Activated CD8-positive, alpha-beta memory T cell treated with anti-CD3 and anti-CD28 coated beads, Interleukin-2, amount 50 U/mL, for 1 hour (primary cell): ENCODE results near the gene ABCA3.

ENCODE experiments used
- DNase-seq: peaks from one replicate; pipeline ENCODE4 v3.0.0-alpha.2; 2020; ENCODE audit errors: extremely low read depth

ABCA3 gene

DNA sequence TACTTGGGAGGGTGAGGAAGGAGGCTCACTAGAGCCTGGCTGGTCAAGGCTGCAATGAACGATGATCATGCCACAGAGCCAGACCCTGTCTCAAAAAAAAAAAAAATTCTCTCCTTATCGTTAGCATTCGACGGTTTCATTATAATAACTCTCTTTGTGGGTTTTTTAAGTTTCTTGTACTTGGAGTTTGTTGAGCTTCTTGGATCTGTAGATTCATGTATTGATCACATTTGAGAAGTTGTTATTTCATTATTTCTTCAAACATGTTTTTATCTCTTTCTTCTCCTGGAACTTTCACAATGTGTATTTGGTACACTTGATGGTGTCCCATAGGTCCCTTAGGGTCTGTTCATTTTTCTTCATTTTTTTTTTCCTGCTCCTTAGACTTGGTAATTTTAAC is 16.8 kb upstream of the ABCA3 start:
- DNase-seq, result no peak

DNA sequence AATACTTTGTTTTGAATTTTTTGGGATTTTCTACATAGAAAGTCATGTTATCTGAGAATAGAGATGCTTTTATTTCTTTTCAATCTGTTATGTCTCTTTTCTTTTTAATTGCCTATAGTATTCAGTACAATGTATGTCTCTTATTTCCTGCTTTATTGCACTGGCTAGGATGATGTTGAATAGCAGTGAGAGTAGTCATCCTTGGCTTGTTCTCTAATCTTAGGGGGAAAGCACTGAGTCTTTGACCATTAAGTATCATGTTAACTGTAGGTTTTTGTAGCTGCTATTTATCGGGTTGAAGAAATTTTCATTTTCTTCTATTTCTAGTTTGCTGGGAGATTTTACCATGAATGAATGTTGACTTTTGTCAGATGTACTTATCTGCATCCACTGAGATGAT is 10.0 kb upstream of the ABCA3 start:
- DNase-seq, result no peak

DNA sequence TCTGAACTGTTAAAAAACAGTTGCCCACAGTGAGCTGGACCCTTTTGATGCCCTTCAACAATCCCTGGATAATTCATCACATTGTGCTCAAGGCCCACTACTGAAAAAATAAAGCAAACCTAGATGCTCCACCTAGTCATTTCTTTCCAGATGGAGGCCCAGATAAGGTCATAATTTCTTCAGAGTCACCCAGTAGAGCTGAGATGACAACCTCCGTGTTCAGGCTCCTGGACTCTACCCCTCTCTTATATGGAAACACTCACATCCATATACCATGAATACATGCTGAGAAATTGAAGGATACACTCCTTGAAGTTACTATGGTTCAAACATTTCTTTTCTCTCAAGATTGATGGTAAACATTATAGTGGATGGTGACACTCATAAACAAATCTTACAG is 2.7 kb upstream of the ABCA3 start:
- no peak for DNase-seq

DNA sequence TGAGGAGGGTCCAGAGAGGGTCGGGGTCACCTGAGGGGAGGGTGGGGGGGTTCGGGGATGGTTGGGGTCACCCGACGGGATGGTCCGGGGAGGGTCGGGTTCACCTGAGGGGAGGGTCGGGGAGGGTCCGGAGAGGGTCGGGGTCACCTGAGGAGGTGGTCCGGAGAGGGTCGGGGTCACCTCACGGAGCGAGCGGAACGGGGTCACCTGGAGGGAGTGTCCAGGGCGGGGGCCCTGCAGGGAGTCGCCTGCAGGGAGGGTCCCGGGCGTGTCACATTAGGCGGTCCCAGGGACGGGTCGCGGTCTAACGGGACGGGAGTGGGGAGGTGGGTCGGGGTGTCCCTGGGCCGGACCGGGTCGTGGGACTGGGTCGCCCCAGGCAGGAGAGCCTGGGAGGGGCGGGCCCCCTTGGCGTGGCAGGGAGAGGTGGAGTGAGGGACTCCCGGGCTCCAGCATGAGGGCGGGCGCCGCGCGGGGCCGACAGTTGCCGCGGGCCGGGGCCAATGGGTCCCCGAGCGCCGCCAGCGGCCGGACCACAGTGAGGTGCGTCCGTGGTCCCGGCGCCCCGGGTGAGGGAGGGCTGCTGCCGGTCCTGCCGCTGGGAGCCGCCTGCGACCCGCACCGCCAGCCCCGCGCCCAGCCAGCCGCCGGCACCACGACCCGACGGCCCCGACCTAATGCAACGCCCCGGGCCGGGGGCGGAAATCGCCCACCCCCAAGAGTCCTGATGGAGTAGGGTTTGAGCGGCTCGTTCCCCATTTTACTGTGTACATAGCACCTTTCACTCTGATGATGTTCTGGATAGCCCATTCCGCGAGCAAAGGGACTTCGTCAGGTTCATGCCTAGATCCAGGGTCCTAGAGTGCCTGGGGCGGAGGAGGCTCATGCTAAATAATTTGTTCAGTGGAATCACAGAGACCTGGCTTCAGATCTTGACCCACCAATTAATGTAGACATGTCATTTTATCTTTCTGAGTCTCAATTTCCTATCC is 1.2 kb upstream of the ABCA3 start:
- DNase-seq, result no peak

DNA sequence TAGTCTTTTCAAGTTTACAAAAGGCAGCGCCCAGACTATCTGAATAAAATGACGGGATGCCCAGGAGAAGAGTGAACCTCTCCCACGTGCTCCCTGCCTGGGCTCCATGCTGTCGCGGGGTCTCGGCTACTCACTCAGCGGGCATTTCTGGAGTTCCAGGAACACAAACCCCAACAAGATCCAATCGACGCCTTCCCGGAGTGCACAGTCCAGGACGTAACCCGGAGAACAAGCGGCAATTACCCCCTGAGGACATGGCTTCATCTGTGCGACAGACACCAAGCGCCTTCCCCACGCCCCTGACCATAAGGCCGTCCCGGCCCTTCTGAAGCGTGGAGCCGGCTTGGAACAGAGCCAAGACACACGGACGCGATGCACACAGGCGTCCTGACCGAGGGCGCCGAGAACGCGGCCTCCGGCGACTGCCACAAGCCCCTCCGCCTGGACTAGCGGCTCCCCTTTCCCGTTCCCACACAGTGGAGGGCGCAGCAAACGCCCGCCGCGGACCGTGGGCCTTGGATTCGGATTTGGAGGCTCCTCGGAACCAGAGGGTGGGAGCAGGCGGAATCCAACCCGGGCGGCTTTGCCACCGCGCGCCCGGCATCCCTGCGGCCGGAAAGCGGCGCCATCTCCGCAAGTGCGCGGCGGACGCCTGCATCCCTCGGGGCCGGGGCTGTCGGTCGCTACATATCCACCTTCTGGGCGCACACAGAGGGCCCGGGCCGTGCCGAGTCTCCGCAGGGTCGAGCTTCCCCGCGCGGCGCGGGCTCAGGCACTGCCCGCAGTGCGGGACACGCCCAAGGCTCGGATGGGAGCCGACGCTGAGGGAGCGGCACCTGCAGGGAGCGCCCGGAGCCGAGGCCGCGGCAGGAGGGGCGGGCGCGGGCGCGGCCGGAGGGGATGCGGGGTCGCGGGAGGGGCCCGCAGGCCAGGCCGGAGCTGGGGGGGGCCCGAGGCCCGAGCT is 725 bp downstream of the ABCA3 start:
- no peak for DNase-seq

DNA sequence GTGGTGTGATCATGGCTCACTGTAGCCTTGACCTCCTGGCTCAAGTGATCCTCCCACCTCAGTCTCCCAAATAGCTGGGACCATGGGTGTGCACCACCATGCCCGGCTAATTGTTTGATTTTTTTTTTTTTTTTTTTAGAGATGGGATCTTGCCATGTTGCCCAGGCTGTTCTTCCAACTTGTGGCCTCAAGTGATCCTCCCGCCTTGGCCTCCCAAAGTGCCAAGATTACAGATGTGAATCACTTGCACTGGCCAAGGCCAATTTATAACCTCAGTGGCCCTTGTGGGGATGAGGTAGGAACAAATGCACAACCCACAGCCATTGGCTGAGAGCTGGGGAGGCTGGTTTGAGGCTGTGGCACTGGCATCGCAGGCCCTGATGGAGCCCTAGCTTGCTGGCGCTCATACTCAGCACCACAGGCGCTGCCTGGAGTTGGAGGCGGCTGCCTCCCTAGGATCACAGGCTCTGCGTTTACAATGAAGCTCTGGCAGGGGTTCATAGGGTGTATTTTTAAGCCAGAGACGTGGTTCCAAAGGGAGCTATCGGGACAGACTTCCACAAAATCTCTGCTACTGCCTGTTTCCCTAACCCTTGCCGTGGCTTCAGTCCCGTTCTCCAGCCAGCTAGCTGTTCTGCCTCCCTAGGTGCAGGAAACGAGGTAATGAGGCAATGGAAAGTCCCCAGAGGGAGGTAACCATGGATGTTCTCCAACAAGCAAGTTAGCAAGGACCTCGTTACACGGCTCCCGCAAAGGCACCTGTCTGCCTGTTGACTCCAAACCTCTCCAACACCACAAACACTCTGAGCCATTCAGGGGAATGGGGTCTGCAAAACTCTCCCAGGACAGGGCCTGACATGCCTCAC is 2.9 kb downstream of the ABCA3 start:
- no peak for DNase-seq

DNA sequence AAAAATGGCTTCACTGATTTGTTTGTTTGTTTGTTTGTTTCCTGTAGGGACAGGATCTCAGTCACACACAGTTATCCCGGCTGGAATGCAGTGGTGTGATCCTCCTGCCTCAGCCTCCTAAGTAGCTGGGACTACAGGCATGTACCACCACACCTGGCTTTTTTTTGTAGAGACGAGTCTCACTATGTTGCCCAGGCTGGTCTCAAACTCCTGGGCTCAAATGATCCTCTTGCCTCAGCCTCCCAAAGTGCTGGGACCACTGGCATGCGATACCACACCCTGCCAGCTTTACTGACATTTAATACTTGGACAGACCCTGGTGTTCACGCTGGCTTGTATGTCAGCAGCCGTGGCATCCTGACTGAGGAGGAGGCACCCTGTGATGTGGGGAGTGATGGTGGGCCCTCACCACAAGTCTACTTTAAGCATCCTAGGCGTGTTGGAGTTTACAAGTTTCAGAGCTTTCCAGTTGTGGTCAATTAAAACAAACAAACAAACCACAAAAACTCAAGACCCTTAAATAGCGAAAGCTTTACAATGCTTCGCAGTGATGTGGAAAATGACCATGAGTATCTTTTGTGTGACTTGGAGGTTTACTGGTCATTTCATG is 5.1 kb downstream of the ABCA3 start:
- no peak for DNase-seq

DNA sequence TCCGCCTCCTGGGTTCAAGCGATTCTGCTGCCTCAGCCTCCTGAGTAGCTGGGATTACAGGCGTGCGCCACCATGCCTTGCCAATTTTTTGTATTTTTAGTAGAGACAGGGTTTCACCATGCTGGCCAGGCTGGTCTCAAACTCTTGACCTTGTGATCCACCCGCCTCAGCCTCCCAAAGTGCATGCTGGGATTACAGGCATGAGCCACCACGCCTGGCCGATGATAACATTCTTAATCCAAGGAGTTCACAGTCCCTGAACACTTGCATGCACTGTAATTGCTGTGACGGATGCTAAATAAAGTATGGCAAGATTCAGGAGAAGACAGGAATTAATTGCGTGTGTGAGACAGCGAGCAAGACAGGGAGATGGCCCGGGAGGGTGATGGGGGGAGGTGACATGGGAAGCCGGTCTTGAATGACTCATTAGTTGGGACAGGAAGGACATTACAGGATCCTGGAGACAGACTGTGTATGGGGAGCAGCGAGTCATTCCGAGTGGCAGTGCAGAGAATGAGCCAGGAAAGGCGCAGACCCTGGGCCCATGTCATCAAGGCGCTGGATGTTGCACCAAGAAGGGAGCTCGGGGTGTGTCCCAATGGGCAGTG is 6.7 kb downstream of the ABCA3 start:
- DNase-seq, result no peak

DNA sequence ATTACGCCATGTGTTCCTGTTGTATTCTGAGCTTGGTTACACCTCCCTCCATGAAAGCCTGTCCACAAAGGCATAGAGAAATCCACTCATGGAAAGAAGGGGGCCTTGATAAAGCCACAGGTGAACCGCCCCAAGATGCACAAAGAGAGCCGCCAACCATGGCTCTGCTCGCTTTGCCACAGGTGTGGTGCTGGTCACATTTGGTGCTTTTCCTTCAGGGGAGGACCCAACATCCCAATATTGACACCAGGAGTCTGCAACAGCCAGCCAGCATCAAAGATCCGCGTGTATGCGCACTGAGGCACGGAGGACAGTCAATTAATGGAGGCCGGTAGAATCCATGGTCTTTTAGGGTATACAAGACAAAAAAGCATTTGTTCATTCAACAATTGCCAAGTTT is 7.3 kb downstream of the ABCA3 start:
- DNase-seq, result no peak

DNA sequence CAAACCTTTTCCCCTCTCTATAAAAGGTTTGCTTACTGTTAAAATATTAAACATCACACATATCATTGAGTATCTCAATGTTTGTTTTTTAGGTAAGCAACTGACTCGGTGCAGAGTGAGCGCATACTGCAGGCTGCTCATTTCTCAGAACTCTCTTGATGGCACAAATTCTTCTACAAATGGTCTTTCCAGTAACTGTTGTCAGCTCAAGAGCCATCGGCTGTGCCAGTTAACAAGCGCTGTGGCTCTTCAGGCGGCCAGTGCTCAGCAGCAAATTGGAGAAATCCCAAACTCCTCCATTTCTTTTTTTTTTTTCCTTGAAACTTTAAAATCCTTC is 8.6 kb downstream of the ABCA3 start:
- DNase-seq, result no peak

DNA sequence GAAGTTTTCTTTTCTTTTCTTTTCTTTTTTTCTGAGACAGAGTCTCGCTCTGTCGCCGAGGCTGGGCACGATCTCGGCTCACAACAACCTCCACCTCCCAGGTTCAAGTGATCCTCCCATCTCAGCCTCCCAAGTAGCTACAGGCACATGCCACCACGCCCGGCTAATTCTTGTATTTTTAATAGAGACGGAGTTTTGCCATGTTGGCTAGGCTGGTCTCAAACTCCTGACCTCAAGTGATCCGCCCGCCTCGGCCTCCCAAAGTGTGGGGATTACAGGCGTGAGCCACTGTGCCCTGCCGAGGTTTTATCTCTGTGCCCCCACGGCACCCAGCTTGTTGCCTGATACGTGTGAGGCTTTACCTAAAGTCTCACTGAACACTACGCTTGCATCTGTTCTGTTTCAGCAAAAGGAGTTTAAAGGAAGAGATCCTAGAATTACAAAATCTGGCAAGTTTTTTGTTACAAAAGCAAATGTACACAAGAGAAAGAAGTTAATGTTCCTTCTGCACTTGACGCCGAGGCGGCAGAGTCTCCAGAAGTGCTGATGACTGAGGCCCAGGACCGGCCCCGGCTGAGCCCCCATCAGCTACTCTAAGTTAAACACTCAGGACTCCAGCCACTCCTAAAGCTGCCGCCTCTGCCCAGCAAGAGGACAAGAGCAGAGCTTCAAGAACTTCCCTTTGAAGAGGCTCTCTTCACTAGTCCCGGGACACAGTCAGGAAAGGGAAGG is 9.2 kb downstream of the ABCA3 start:
- DNase-seq, result no peak

DNA sequence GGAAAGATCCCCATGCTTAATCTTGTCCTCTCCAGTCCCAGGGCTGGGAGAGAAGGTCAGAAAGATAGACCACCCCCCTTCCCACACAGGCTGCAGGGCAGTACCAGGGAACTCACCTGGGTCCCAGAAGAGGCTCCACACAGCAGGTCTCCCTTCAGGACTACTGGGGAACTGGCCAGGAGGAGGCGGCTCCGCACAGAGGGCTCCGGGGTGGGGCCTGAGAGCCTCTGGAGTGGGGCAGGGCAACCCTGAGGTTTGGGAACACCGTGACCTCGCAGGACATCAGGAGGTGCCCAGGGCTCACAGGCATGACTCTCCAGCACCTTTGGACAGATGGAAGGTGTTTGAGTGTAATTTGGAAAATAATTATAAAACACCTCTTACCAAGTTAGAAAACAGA is 11.0 kb downstream of the ABCA3 start:
- DNase-seq, result no peak

DNA sequence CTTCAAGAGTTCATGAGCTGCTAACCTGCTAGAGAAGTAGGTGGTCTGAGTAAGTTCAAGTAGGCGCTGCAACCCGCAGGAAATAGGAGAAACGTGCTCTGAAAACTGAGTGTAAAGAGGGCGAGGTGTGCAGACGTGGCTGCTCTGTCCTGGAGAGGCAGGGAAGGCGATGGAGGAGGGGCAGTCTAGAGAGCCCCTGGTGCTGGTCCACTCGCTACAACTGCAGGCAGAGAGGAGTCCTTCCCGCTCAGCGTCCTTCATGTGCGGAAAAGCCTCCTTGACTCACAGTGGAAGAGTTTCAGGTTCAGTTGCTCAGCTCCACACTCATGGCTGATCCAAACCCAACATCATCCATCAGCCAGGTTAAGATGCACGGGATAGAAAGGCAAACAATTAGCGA is 12.1 kb downstream of the ABCA3 start:
- DNase-seq, result no peak

DNA sequence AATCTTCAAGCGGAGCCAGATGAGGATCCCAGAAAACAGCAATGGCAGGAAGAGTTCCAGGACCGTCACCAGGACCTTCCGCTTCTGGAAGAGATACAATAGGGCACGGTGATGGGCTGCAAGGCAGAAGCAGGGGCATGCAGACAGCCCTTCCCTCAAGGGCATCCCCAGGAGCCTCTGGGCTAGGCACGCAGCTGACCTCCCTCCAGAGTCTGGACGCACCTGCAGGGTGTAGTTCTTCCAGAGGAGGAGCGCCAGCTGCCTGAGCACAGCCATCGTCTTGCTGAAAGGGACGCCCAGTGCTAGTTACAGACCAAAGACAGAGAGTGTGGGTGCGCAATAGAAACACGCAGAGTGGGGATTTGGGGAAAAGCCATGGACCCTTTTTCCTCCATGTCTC is 14.3 kb downstream of the ABCA3 start:
- no peak for DNase-seq

DNA sequence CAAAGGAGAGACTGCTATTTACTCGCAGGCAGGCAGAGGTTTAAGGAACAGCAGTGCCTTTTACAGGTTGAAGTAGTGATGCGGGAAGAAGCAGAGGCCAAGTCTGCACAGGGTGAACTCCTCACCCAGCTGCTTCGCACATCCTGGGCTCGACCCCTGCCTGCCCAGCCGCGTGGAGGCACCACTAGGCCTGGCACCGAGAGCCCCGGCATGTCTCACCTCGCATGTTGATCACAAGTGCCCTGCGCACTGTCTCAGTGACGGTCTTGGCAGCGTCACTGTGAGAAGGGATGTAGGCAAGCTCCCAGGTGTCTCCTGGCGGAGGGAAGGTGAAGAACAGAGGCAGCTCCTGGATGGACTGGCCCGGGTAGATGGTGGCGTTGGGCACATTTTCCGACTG is 14.7 kb downstream of the ABCA3 start:
- no peak for DNase-seq

DNA sequence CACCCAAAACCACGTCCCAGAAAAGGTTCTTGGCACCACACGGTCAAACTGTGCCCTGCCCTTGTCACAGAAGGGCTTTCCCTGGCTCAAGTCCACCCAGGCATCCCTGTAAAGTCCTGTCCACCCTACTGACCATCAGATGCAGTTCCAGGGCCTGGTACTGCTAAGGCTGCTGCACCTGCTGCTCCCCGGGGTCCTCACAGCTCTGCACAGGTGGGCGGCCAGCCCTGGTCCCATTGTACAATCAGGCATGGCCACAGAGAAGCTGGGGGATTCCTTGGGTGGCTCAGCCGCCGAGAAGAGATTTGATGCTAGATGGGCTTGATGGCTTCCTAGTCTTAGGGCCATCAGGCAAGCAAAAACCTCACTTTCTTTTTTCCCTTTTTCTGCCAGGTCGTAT is 15.3 kb downstream of the ABCA3 start:
- no peak for DNase-seq

DNA sequence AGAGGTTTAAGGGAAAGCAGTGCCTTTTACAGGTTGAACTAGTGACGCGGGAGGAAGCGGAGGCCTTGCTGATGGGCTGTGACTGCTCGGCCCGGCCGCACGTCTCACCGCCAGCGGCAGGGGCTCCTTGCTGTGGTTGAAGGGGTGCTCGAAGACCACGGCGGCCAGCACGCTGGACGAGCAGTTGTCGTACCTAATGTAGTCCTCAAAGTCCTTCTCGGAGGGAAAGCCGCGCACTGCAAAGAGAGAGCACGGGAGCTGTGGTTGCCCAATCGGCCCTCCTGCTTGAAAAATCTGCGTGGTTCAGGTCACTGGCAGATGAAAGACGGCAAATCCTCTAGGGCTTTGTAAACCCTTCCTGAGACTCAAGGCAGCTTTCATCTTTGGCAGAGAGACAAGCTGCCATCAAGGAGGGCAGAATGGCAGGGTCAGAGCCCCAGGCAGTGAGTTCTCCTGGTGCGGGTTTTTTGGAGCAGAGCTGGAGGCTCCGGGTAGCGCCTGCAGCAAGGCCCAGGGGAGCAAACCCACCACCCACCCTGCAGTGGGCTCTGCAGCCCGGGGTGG is 16.1 kb downstream of the ABCA3 start:
- DNase-seq, result no peak

DNA sequence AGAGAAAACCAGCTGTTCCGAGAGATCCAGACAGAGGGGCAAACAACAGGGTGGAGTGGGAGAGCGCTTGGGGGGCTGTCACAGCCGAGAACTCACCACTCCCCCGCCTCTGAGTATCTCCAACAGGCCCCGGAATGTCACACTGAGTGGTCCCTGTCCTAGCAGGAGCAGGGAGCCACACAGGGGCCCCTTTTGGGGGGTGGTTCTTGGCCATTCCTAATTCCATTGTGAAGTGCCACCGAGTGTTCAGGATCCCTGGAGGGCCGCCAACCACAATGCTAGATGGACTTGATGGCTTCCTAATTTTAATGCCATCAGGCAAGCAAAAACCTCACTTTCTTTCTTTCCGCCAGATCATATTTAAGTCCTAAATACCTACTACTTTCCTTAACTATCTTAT is 16.8 kb downstream of the ABCA3 start:
- DNase-seq, result no peak

DNA sequence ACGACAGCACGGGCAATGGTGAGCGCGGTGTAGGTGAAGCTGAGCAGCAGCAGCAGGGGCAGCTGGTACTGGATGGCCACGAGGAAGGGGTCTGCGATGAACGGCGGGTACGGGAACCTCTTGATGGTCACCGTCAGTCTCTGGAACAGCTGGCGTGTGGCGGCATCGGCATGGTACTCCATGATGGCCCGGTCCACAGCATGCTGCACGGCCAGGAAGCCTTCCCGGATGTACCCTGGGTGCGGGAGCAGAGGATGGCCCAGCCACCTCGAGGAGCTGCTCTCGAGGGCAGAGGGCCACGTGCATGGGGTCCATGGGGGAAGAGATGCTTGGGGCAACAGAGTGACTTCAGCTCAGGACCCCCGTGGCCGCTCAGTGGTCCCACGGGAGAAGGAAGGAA is 20.9 kb downstream of the ABCA3 start:
- no peak for DNase-seq
